Caco-2 (cell line): ENCODE measurements around the gene THY1. TPM values are rescaled to one million over a fixed set of nuclear protein-coding genes. Genes with fewer than 3 reads are reported as not detected.

Experiments used
- BruUV-seq: library from RNA; stranded (reverse); fragments of 400-500 nt; replicated peaks from 2 replicates; lab custom pipeline; 2021; lab: Mats Ljungman, UMichigan
- CTCF ChIA-PET: fragments of 300-600 bp; sonication (Branson Sonifier 250); formaldehyde crosslinking; loops from one replicate; lab custom pipeline; 2022; ENCODE audit warnings: antibody characterized with exemption; lab: Charles Lee
- POLR2A ChIA-PET: fragments of 300-600 bp; sonication (Branson Sonifier 250); formaldehyde crosslinking; loops from one replicate; lab custom pipeline; 2022; ENCODE audit warnings: antibody characterized with exemption; lab: Charles Lee
- DNase-seq, 2 experiments: peaks; one replicate each; pipeline versions ENCODE4 v3.0.0 to v3.0.0-alpha.2; 2020 to 2022
- H3K27me3 ChIP-seq: replicated peaks from 2 replicates; pipeline ENCODE4 v1.6.0; 2011; ENCODE audit warnings: low read length; ENCODE audit not compliant: control insufficient read depth, insufficient read depth
- H3K36me3 ChIP-seq: 2 replicates; pipeline ENCODE4 v1.5.1; 2011; ENCODE audit warnings: low read length; ENCODE audit not compliant: control insufficient read depth, insufficient read depth
- H3K4me1 ChIP-seq: fragments of 250-450 bp; sonication (Bioruptor Pico); 2 replicates; pipeline ENCODE4 v1.5.1; 2020; ENCODE audit warnings: mild to moderate bottlenecking
- H3K4me3 ChIP-seq: 2 replicates; pipeline ENCODE4 v1.5.1; 2011; ENCODE audit warnings: low read depth, mild to moderate bottlenecking, control low read depth, low read length
- H3K9me3 ChIP-seq: fragments of 250-450 bp; sonication (Bioruptor Pico); 2 replicates; pipeline ENCODE4 v1.5.1; 2020; ENCODE audit warnings: mild to moderate bottlenecking, moderate library complexity
- H3K27ac Mint-ChIP-seq: one replicate; pipeline ENCODE4 v1.8.0; 2022; ENCODE audit warnings: mixed read lengths; ENCODE audit not compliant: unreplicated experiment
- H3K27me3 Mint-ChIP-seq: one replicate; pipeline ENCODE4 v1.8.0; 2022; ENCODE audit warnings: mixed read lengths; ENCODE audit not compliant: insufficient read depth, unreplicated experiment
- H3K36me3 Mint-ChIP-seq: one replicate; pipeline ENCODE4 v1.8.0; 2022; ENCODE audit warnings: mild to moderate bottlenecking, mixed read lengths; ENCODE audit not compliant: insufficient read depth, unreplicated experiment
- H3K4me1 Mint-ChIP-seq: one replicate; pipeline ENCODE4 v1.8.0; 2022; ENCODE audit warnings: low read depth, mixed read lengths; ENCODE audit not compliant: unreplicated experiment
- H3K4me3 Mint-ChIP-seq: one replicate; pipeline ENCODE4 v1.8.0; 2022; ENCODE audit warnings: mild to moderate bottlenecking, moderate library complexity, mixed read lengths; ENCODE audit not compliant: unreplicated experiment
- H3K9me3 Mint-ChIP-seq: one replicate; pipeline ENCODE4 v1.8.0; 2022; ENCODE audit warnings: mixed read lengths; ENCODE audit not compliant: unreplicated experiment
- CTCF ChIP-seq, 2 experiments: fragments of 200-600 bp in 1 of 2; IDR thresholded peaks; 1 replicate in 1 of 2; 2 replicates in 1 of 2; pipeline versions ENCODE4 v1.5.1 to v1.8.0; 2011 to 2022; ENCODE audit warnings: antibody characterized with exemption in 1 of 2, control low read depth in 1 of 2, inconsistent platforms in 1 of 2, low read depth in 1 of 2, low read length in 1 of 2, mild to moderate bottlenecking in 1 of 2, moderate library complexity in 1 of 2; ENCODE audit not compliant: insufficient read depth in 1 of 2, severe bottlenecking in 1 of 2, unreplicated experiment in 1 of 2
- intact Hi-C: fragments of 100-400 bp; cut with micrococcal nuclease; formaldehyde crosslinking; loops from one replicate; pipeline ENCODE4 v1.10.0; 2022; ENCODE audit not compliant: unreplicated experiment
- total RNA-seq: library from RNA; stranded (reverse); gene quantifications from 2 replicates; pipeline ENCODE4 v1.2.3, GENCODE V29; 2022

THY1 gene
- total RNA-seq, 1 experiment from 2014 or later = not detected

DNA sequence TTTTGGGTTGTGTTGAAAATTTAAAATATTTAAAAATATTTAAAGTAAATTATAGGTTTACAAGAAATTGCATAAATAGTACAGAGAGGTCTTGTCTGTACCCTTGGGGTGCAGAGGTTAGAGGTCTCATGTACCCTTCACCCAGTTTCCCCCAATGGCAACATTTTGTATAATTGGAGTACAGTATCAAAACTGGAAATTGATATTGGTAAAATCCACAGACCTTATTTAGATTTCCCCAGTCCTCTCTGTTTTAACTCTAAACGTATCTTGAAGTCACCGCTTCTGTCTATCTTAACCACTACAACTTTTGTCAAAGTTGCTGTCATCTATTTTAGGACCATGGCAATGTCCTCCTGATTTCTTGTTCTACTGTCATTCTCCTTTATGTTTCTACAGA, 10.9 kb downstream of the THY1 start:
- H3K27me3 ChIP-seq = no peaks in the 10 kb centered on the region
- no peak for DNase-seq
- H3K9me3 Mint-ChIP-seq = peaks cover 9% of the 10 kb centered on the region
- H3K36me3 ChIP-seq = no peaks in the 10 kb centered on the region
- no peak for TF ChIP-seq CTCF (IDR thresholded peaks at IDR 0.05; ENCODE audit: insufficient read depth in 1 of 2, low read depth in 1 of 2, low read length in 1 of 2, severe bottlenecking in 1 of 2, unreplicated experiment in 1 of 2)
- no peaks in the 10 kb centered on the region for H3K36me3 Mint-ChIP-seq
- H3K27me3 Mint-ChIP-seq = no peaks in the 10 kb centered on the region
- no peak overlapping the region for H3K27ac Mint-ChIP-seq
- H3K4me1 ChIP-seq = no peaks in the 10 kb centered on the region
- POLR2A ChIA-PET = no interaction called here
- CTCF ChIA-PET = no interaction called here
- H3K4me1 Mint-ChIP-seq = no peaks in the 10 kb centered on the region
- no peak overlapping the region for H3K4me3 Mint-ChIP-seq
- no peaks in the 10 kb centered on the region for H3K9me3 ChIP-seq
- BruUV-seq = no TSS peak
- no peak overlapping the region for H3K4me3 ChIP-seq
- intact Hi-C loops = no loop called here

DNA sequence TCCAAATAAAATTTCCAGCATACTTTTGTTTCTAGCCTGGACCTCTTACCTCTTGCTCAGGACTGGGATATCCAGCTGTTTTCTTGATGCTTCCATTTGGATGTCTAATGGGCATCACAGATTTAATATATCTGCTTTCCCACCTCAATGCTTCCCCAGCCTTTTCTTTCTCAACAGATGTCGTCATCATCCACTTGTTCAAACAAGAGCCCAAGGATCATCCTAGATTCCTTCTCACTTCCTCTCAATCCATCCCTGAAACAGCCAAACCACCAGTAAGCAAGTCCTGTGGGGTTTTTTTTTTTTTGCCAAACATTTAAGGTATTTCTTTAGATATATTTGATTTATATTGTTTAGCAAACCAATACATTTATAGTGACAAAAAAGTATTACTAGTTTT, 12.5 kb downstream of the THY1 start:
- no peaks in the 10 kb centered on the region for H3K4me1 Mint-ChIP-seq
- DNase-seq = no peak
- Histone ChIP-seq H3K9me3 (no peaks in the 10 kb centered on the region), H3K4me3 (no peak overlapping the region), H3K4me1 (no peaks in the 10 kb centered on the region), H3K27me3 (no peaks in the 10 kb centered on the region), H3K36me3 (no peaks in the 10 kb centered on the region)
- H3K4me3 Mint-ChIP-seq = no peak overlapping the region
- intact Hi-C loops = no loop called here
- H3K36me3 Mint-ChIP-seq = no peaks in the 10 kb centered on the region
- peaks cover 9% of the 10 kb centered on the region for H3K9me3 Mint-ChIP-seq
- ChIA-PET CTCF (no interaction called here), POLR2A (no interaction called here)
- TF ChIP-seq CTCF (IDR thresholded peaks at IDR 0.05; ENCODE audit: insufficient read depth in 1 of 2, low read depth in 1 of 2, low read length in 1 of 2, severe bottlenecking in 1 of 2, unreplicated experiment in 1 of 2) = no peak
- H3K27ac Mint-ChIP-seq = no peak overlapping the region
- no TSS peak for BruUV-seq
- no peaks in the 10 kb centered on the region for H3K27me3 Mint-ChIP-seq

DNA sequence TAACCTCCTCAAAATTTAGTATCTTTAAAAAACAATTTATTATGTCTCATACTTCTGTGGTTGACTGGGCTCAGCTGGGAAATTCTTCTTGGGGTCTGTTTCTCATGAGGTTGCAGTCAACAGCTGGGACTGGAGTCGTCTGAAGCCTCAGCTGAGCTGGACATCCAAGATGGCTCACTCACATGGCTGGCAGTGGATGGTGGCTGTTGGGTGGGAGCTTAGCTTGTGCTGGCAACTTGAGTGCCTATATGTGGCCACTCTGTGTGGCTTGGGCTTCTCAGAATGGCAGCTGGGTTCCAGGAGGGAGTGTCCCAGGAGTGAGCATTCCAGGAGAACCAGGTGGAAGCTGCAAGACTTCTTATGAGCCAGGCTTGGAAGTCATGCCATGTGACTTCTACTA, 13.2 kb downstream of the THY1 start:
- Histone ChIP-seq H3K4me3 (no peak overlapping the region), H3K36me3 (no peaks in the 10 kb centered on the region), H3K27me3 (no peaks in the 10 kb centered on the region), H3K9me3 (no peaks in the 10 kb centered on the region), H3K4me1 (no peaks in the 10 kb centered on the region)
- H3K27ac Mint-ChIP-seq = no peak overlapping the region
- no peaks in the 10 kb centered on the region for H3K27me3 Mint-ChIP-seq
- BruUV-seq = no TSS peak
- intact Hi-C loops = no loop called here
- ChIA-PET POLR2A (no interaction called here), CTCF (no interaction called here)
- H3K9me3 Mint-ChIP-seq = peaks cover 9% of the 10 kb centered on the region
- no peak for TF ChIP-seq CTCF (IDR thresholded peaks at IDR 0.05; ENCODE audit: insufficient read depth in 1 of 2, low read depth in 1 of 2, low read length in 1 of 2, severe bottlenecking in 1 of 2, unreplicated experiment in 1 of 2)
- no peaks in the 10 kb centered on the region for H3K36me3 Mint-ChIP-seq
- H3K4me1 Mint-ChIP-seq = no peaks in the 10 kb centered on the region
- DNase-seq = peak in 1 of 2 experiments; percentile 36
- H3K4me3 Mint-ChIP-seq = no peak overlapping the region
